ENCODE results near the gene NEDD8.

The NEDD8 gene

GRCh38 chr14:24185026-24185425 lies 47.1 kb downstream of the NEDD8 start:
- no peak for TF ChIP-seq ARNTL (CRISPR knock-in tag; IDR thresholded peaks at IDR 0.05; ENCODE audit: borderline replicate concordance, low read depth)
- TF ChIP-seq POU6F1 (CRISPR knock-in tag; IDR thresholded peaks at IDR 0.05; ENCODE audit: borderline replicate concordance, low read depth), result no peak
- no peak for TF ChIP-seq BACH2 (CRISPR knock-in tag; IDR thresholded peaks at IDR 0.05; ENCODE audit: borderline replicate concordance)
- no peak for TF ChIP-seq ZNF70 (CRISPR knock-in tag; IDR thresholded peaks at IDR 0.05)
- no peak for TF ChIP-seq GLIS3 (CRISPR knock-in tag; IDR thresholded peaks at IDR 0.05)
- TF ChIP-seq PPARA (CRISPR knock-in tag; IDR thresholded peaks at IDR 0.05; ENCODE audit: borderline replicate concordance), result no peak
- no peak for TF ChIP-seq CSRNP3 (CRISPR knock-in tag; IDR thresholded peaks at IDR 0.05)
- no peak for TF ChIP-seq SNAI2 (CRISPR knock-in tag; IDR thresholded peaks at IDR 0.05)
- no peak for TF ChIP-seq ISL1 (CRISPR knock-in tag; IDR thresholded peaks at IDR 0.05)
- TF ChIP-seq ZNF565 (CRISPR knock-in tag; conservative IDR thresholded peaks at IDR 0.05; ENCODE audit: low read depth), result no peak
- TF ChIP-seq PATZ1 (CRISPR knock-in tag; IDR thresholded peaks at IDR 0.05; ENCODE audit: borderline replicate concordance), result no peak
- ATAC-seq, result no peak

- ATAC-seq, result no peak
- no peak for TF ChIP-seq ZFP30 (CRISPR knock-in tag; IDR thresholded peaks at IDR 0.05)
- TF ChIP-seq BACH2 (CRISPR knock-in tag; IDR thresholded peaks at IDR 0.05; ENCODE audit: borderline replicate concordance), result no peak
- TF ChIP-seq ZC3H10 (CRISPR knock-in tag; IDR thresholded peaks at IDR 0.05), result no peak
- TF ChIP-seq ZNF70 (CRISPR knock-in tag; IDR thresholded peaks at IDR 0.05), result no peak
- no peak for TF ChIP-seq CSRNP3 (CRISPR knock-in tag; IDR thresholded peaks at IDR 0.05)
- no peak for TF ChIP-seq OSR1 (CRISPR knock-in tag; IDR thresholded peaks at IDR 0.05)
- TF ChIP-seq ARNTL (CRISPR knock-in tag; IDR thresholded peaks at IDR 0.05; ENCODE audit: borderline replicate concordance, low read depth), result no peak
- no peak for TF ChIP-seq RARB (CRISPR knock-in tag; IDR thresholded peaks at IDR 0.05)
- no peak for TF ChIP-seq TOX (CRISPR knock-in tag; IDR thresholded peaks at IDR 0.05; ENCODE audit: borderline replicate concordance)
- TF ChIP-seq TSHZ2 (CRISPR knock-in tag; IDR thresholded peaks at IDR 0.05), result no peak
Measured at GRCh38 chr14:24184104-24184970, 47.8 kb downstream of the NEDD8 start.

GRCh38 chr14:24183014-24183481 lies 49.1 kb downstream of the NEDD8 start:
- no peak for ATAC-seq
- no peak for TF ChIP-seq ISL1 (CRISPR knock-in tag; IDR thresholded peaks at IDR 0.05)
- TF ChIP-seq CSRNP3 (CRISPR knock-in tag; IDR thresholded peaks at IDR 0.05), result no peak
- TF ChIP-seq BACH2 (CRISPR knock-in tag; IDR thresholded peaks at IDR 0.05; ENCODE audit: borderline replicate concordance), result no peak
- TF ChIP-seq ARNTL (CRISPR knock-in tag; IDR thresholded peaks at IDR 0.05; ENCODE audit: borderline replicate concordance, low read depth), result no peak
- TF ChIP-seq ZC3H10 (CRISPR knock-in tag; IDR thresholded peaks at IDR 0.05), result no peak
- no peak for TF ChIP-seq ZNF70 (CRISPR knock-in tag; IDR thresholded peaks at IDR 0.05)
- no peak for TF ChIP-seq ZNF8 (CRISPR knock-in tag; IDR thresholded peaks at IDR 0.05)
- TF ChIP-seq OSR1 (CRISPR knock-in tag; IDR thresholded peaks at IDR 0.05), result no peak
- no peak for TF ChIP-seq ZFP30 (CRISPR knock-in tag; IDR thresholded peaks at IDR 0.05)
- no peak for TF ChIP-seq CSDC2 (CRISPR knock-in tag; IDR thresholded peaks at IDR 0.05)
- TF ChIP-seq PATZ1 (CRISPR knock-in tag; IDR thresholded peaks at IDR 0.05; ENCODE audit: borderline replicate concordance), result no peak
- no peak for TF ChIP-seq ZFP3 (CRISPR knock-in tag; IDR thresholded peaks at IDR 0.05)
- no peak for TF ChIP-seq ZNF565 (CRISPR knock-in tag; conservative IDR thresholded peaks at IDR 0.05; ENCODE audit: low read depth)
- no peak for TF ChIP-seq PPARA (CRISPR knock-in tag; IDR thresholded peaks at IDR 0.05; ENCODE audit: borderline replicate concordance)
